Measurements from ENCODE around the gene SLC13A2.
"Not testable (repeated sequence)": the region's sequence is repeated elsewhere in the genome, so short reads cannot be mapped to it uniquely, and the experiment has no call there.

Gene SLC13A2

GRCh38 chr17:28518578-28518977 lies 45.1 kb downstream of the SLC13A2 start:
- Mint-ChIP-seq H3K4me1 (no peaks in the 10 kb centered on the region), H3K36me3 (ENCODE audit: insufficient read depth) (no peaks in the 10 kb centered on the region), H3K4me3 (no peak overlapping the region), H3K27ac (ENCODE audit: low read depth) (no peak overlapping the region), H3K27me3 (peaks cover 6% of the 10 kb centered on the region), H3K9me3 (no peaks in the 10 kb centered on the region)
- ATAC-seq (replicated peaks; ENCODE audit: extremely low read depth, poor library complexity, severe bottlenecking) (no peak), DNase-seq (ENCODE audit: low spot score in 2 of 2) (no peak)

- no peaks in the 10 kb centered on the region for H3K36me3 Mint-ChIP-seq (ENCODE audit: insufficient read depth)
- H3K4me1 Mint-ChIP-seq, result no peaks in the 10 kb centered on the region
- ATAC-seq (replicated peaks; ENCODE audit: extremely low read depth, poor library complexity, severe bottlenecking), result no peak
- H3K9me3 Mint-ChIP-seq, result no peaks in the 10 kb centered on the region
- H3K27ac Mint-ChIP-seq (ENCODE audit: low read depth), result no peak overlapping the region
- no peak overlapping the region for H3K4me3 Mint-ChIP-seq
- no peaks in the 10 kb centered on the region for H3K27me3 Mint-ChIP-seq
- no peak for DNase-seq (ENCODE audit: low spot score in 2 of 2)
Observed at GRCh38 chr17:28519236-28519635, 45.8 kb downstream of the SLC13A2 start.

GRCh38 chr17:28520687-28521086 lies 47.2 kb downstream of the SLC13A2 start:
- no peak overlapping the region for H3K27ac Mint-ChIP-seq (ENCODE audit: low read depth)
- no peaks in the 10 kb centered on the region for H3K9me3 Mint-ChIP-seq
- no peaks in the 10 kb centered on the region for H3K27me3 Mint-ChIP-seq
- no peaks in the 10 kb centered on the region for H3K4me1 Mint-ChIP-seq
- ATAC-seq (replicated peaks; ENCODE audit: extremely low read depth, poor library complexity, severe bottlenecking), result no peak
- H3K4me3 Mint-ChIP-seq, result no peak overlapping the region
- DNase-seq (ENCODE audit: low spot score in 2 of 2), result no peak
- no peaks in the 10 kb centered on the region for H3K36me3 Mint-ChIP-seq (ENCODE audit: insufficient read depth)

- no peaks in the 10 kb centered on the region for H3K9me3 Mint-ChIP-seq
- H3K4me3 Mint-ChIP-seq, result no peak overlapping the region
- ATAC-seq (replicated peaks; ENCODE audit: extremely low read depth, poor library complexity, severe bottlenecking) (no peak), DNase-seq (ENCODE audit: low spot score in 2 of 2) (no peak)
- H3K27ac Mint-ChIP-seq (ENCODE audit: low read depth), result no peak overlapping the region
- H3K4me1 Mint-ChIP-seq, result no peaks in the 10 kb centered on the region
- H3K36me3 Mint-ChIP-seq (ENCODE audit: insufficient read depth), result no peaks in the 10 kb centered on the region
- no peaks in the 10 kb centered on the region for H3K27me3 Mint-ChIP-seq
Observed at GRCh38 chr17:28521311-28522085, 48.1 kb downstream of the SLC13A2 start.

- H3K4me3 Mint-ChIP-seq; H3K9me3 Mint-ChIP-seq; H3K27ac Mint-ChIP-seq (ENCODE audit: low read depth); H3K27me3 Mint-ChIP-seq; H3K4me1 Mint-ChIP-seq; DNase-seq (ENCODE audit: low spot score in 2 of 2); ATAC-seq (replicated peaks; ENCODE audit: extremely low read depth, poor library complexity, severe bottlenecking); H3K36me3 Mint-ChIP-seq (ENCODE audit: insufficient read depth): not testable (repeated sequence)
Observed at GRCh38 chr17:28522281-28522680, 48.8 kb downstream of the SLC13A2 start.

GRCh38 chr17:28523186-28523585 lies 49.7 kb downstream of the SLC13A2 start:
- H3K4me3 Mint-ChIP-seq, result no peak overlapping the region
- H3K27me3 Mint-ChIP-seq, result no peaks in the 10 kb centered on the region
- DNase-seq (ENCODE audit: low spot score in 2 of 2), result no peak
- no peaks in the 10 kb centered on the region for H3K4me1 Mint-ChIP-seq
- no peaks in the 10 kb centered on the region for H3K36me3 Mint-ChIP-seq (ENCODE audit: insufficient read depth)
- no peak overlapping the region for H3K27ac Mint-ChIP-seq (ENCODE audit: low read depth)
- no peak for ATAC-seq (replicated peaks; ENCODE audit: extremely low read depth, poor library complexity, severe bottlenecking)
- no peaks in the 10 kb centered on the region for H3K9me3 Mint-ChIP-seq

- DNase-seq (ENCODE audit: low spot score in 2 of 2), result no peak
- H3K4me3 Mint-ChIP-seq, result no peak overlapping the region
- no peaks in the 10 kb centered on the region for H3K27me3 Mint-ChIP-seq
- no peak for ATAC-seq (replicated peaks; ENCODE audit: extremely low read depth, poor library complexity, severe bottlenecking)
- no peaks in the 10 kb centered on the region for H3K4me1 Mint-ChIP-seq
- no peaks in the 10 kb centered on the region for H3K36me3 Mint-ChIP-seq (ENCODE audit: insufficient read depth)
- H3K9me3 Mint-ChIP-seq, result no peaks in the 10 kb centered on the region
- no peak overlapping the region for H3K27ac Mint-ChIP-seq (ENCODE audit: low read depth)
Observed at GRCh38 chr17:28523876-28524275, 50.4 kb downstream of the SLC13A2 start.

- no peak for DNase-seq (ENCODE audit: low spot score in 2 of 2)
- H3K9me3 Mint-ChIP-seq, result no peaks in the 10 kb centered on the region
- H3K27me3 Mint-ChIP-seq, result no peaks in the 10 kb centered on the region
- no peak overlapping the region for H3K27ac Mint-ChIP-seq (ENCODE audit: low read depth)
- no peaks in the 10 kb centered on the region for H3K4me1 Mint-ChIP-seq
- no peaks in the 10 kb centered on the region for H3K36me3 Mint-ChIP-seq (ENCODE audit: insufficient read depth)
- ATAC-seq (replicated peaks; ENCODE audit: extremely low read depth, poor library complexity, severe bottlenecking), result no peak
- no peak overlapping the region for H3K4me3 Mint-ChIP-seq
Observed at GRCh38 chr17:28524476-28525424, 51.3 kb downstream of the SLC13A2 start.

- H3K27ac Mint-ChIP-seq (ENCODE audit: low read depth), result no peak overlapping the region
- ATAC-seq (replicated peaks; ENCODE audit: extremely low read depth, poor library complexity, severe bottlenecking) (no peak), DNase-seq (ENCODE audit: low spot score in 2 of 2) (no peak)
- no peaks in the 10 kb centered on the region for H3K9me3 Mint-ChIP-seq
- no peaks in the 10 kb centered on the region for H3K4me1 Mint-ChIP-seq
- H3K4me3 Mint-ChIP-seq, result no peak overlapping the region
- peaks cover 10% of the 10 kb centered on the region for H3K27me3 Mint-ChIP-seq
- no peaks in the 10 kb centered on the region for H3K36me3 Mint-ChIP-seq (ENCODE audit: insufficient read depth)
Observed at GRCh38 chr17:28526381-28526780, 52.9 kb downstream of the SLC13A2 start.

GRCh38 chr17:28527181-28527681 lies 53.8 kb downstream of the SLC13A2 start:
- DNase-seq (ENCODE audit: low spot score in 2 of 2) (no peak), ATAC-seq (replicated peaks; ENCODE audit: extremely low read depth, poor library complexity, severe bottlenecking) (no peak)
- H3K4me1 Mint-ChIP-seq, result no peaks in the 10 kb centered on the region
- no peak overlapping the region for H3K4me3 Mint-ChIP-seq
- no peak overlapping the region for H3K27ac Mint-ChIP-seq (ENCODE audit: low read depth)
- peaks cover 18% of the 10 kb centered on the region for H3K27me3 Mint-ChIP-seq
- no peaks in the 10 kb centered on the region for H3K36me3 Mint-ChIP-seq (ENCODE audit: insufficient read depth)
- no peaks in the 10 kb centered on the region for H3K9me3 Mint-ChIP-seq

GRCh38 chr17:28527859-28528258 lies 54.4 kb downstream of the SLC13A2 start:
- H3K27ac Mint-ChIP-seq (ENCODE audit: low read depth), result no peak overlapping the region
- peaks cover 2% of the 10 kb centered on the region for H3K36me3 Mint-ChIP-seq (ENCODE audit: insufficient read depth)
- DNase-seq (ENCODE audit: low spot score in 2 of 2) (no peak), ATAC-seq (replicated peaks; ENCODE audit: extremely low read depth, poor library complexity, severe bottlenecking) (no peak)
- no peak overlapping the region for H3K4me3 Mint-ChIP-seq
- peaks cover 18% of the 10 kb centered on the region for H3K27me3 Mint-ChIP-seq
- no peaks in the 10 kb centered on the region for H3K4me1 Mint-ChIP-seq
- no peaks in the 10 kb centered on the region for H3K9me3 Mint-ChIP-seq

- H3K27ac Mint-ChIP-seq (ENCODE audit: low read depth), result no peak overlapping the region
- ATAC-seq (replicated peaks; ENCODE audit: extremely low read depth, poor library complexity, severe bottlenecking) (no peak), DNase-seq (ENCODE audit: low spot score in 2 of 2) (no peak)
- peaks cover 18% of the 10 kb centered on the region for H3K27me3 Mint-ChIP-seq
- no peaks in the 10 kb centered on the region for H3K9me3 Mint-ChIP-seq
- H3K4me3 Mint-ChIP-seq, result no peak overlapping the region
- peaks cover 3% of the 10 kb centered on the region for H3K36me3 Mint-ChIP-seq (ENCODE audit: insufficient read depth)
- no peaks in the 10 kb centered on the region for H3K4me1 Mint-ChIP-seq
Observed at GRCh38 chr17:28528327-28529012, 55.0 kb downstream of the SLC13A2 start.
